NCI-H2196 treated with DMSO at 0.1 percent for 48 hours (cell line): ENCODE results near the gene INF2.
"Not testable (repeated sequence)": the region's sequence is repeated elsewhere in the genome, so short reads cannot be mapped to it uniquely, and the experiment has no call there.

Experiments used
- DNase-seq: peaks from one replicate; lab custom pipeline; 2025; ENCODE audit not compliant: unreplicated experiment; lab: John Stamatoyannopoulos, UW

INF2 gene

DNA sequence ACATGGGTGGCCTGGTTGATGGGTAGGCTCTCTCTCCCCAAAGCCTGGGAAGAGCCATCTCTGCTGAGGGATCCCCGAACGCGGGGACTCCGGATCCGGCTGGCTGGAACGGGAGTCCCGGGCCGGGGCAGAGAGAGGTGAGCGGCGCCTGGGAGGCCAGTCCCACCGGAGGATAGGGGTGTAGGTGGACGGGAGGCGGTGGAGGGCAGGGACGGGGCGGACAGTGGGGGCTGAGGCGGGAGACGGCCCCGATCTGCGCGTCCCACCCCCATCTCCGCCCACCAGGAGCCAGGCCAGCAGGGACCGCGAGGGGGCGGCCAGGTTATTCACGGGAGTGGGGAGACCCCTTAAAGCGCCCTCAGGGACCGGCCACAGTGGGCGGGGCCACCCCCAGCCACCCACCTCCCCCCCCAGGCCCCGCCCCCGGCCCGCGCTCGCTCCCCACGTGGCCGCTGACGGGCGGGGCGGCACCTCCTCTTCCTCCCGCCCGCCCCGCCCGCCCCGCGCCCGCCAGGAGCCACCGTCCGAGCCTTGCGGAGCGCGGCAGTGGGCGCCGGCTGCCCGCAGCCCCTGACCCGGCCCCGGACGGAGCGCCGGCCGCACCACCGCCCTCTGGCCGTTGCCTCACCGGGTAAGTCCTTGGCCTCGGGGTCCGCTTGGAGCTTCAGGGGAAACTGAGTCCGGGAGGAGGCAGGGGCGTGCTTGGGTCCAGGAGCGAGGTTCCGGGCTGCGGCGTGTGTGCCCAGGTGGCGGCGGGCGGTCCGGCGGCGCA is at the start of gene INF2:
Gene INF2 (plus strand): TSS at position 510 of the 772 bp plus-strand sequence. CDS start 11,748 bp downstream, outside the sequence.
- no peak for DNase-seq

GRCh38 chr14:104639885-104640548 is 49.4 kb upstream of the INF2 start:
- peak; percentile 5 for DNase-seq

DNA sequence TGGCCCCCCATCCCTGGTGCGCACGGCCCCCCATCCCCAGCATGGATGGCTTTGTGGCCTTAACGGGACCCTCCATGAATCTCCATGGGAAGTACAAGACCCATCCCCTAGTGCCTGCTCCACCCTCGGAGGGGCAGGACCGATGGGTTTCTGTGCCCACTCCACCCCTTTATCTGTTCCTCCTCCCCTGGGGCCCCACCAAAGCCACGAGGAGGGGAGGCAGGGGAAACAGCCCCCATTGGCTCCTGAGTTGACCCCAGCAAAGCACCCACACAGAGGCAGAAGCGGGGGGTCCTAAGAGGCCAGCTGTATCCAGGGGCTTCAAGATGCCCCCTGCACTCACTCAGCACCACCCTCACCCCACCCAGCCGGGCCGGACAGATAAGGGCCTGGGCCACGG is 48.7 kb upstream of the INF2 start:
- no peak for DNase-seq

DNA sequence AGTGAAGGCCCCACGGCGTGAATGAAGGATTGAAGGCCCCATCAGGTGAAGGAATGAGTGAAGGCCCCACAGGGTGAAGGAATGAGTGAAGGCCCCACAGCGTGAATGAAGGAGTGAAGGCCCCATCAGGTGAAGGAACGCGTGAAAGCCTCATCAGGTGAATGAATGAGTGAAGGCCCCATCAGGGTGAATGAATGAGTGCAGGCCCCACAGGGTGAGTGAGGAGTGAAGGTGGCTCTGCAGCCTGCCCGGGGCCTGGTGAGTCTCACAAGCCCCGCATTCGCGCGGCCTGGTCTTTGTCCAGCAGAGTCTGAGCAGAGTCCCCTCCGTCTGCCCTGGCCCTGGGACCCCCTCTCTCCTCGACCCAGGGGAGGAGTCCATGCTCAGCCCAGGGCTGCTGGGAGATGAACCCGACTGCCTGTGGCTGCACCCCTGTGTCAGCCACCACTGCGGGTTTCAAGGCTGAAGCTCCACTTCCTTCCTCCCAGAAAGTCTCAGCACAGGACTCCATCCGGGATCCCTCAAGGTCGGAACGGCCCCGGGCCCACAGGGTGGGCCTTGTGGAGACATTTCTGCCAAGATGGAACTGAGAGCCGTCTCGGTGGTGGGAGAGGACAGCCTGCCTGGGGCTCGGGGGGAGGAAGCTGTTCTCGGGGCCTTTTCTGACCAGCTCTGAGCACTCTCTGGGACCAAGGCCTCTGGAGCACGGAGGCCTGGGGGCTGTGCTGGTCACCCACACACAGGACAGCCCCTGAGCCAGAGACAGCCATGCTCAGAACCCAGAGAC is 47.5 kb upstream of the INF2 start:
- DNase-seq = no peak

GRCh38 chr14:104642540-104642868 is 46.9 kb upstream of the INF2 start:
- DNase-seq = no peak

- DNase-seq = no peak
Measured at GRCh38 chr14:104643306-104643705, 46.1 kb upstream of the INF2 start.

DNA sequence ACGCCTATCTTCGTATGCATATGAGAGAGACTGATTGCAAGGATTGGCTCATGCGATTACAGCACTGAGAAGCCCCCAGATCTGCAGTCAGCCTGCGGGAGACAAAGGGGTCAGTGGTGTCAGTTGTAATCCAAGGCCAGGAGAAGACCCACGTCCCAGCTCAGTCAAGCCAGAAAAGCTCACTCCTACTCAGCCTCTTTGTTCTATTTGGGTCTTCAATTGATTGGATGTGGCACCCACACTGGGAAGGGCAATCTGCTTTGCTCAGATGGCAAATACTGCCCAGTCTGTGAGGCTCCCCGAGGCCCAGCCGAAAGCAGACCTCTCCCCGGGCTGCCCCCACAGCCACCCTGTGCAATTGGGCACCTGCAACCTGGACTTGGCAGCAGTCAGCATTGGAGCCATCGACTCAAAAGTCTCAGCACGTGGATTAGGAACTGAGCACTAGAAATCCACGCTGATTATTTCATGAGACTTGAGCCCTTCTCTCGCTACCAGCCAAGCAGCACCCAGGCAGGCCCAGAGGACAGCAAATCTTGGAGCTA is 45.3 kb upstream of the INF2 start:
- no peak for DNase-seq

GRCh38 chr14:104644656-104645378 is 44.6 kb upstream of the INF2 start:
- no peak for DNase-seq

DNA sequence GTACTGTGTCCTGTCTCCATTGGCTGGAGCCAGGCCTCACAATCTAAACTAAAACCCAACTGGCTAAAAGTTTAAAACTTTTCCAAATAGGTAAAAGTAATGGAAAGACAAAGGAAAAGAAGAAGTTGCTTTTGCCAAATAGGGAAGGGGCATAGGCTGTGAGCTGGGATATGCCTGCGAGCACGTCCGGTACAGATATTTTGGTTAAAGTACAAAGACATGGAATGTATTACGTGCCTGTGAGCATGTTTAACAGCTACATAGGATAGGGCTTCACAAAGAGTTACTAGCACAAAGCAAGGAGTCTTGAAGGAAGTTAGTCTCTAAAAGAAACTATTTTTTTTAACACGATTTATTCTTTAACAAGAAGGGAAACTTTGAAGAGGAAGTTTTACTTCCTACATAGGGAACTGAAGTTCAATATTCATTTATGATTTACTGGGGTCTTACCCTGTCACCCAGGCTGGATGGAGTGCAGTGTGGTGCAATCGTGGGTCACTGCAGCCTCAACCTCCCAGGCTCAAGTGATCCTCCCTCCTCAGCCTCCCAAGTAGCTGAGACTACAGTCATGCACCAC is 41.9 kb upstream of the INF2 start:
- DNase-seq = no peak

DNA sequence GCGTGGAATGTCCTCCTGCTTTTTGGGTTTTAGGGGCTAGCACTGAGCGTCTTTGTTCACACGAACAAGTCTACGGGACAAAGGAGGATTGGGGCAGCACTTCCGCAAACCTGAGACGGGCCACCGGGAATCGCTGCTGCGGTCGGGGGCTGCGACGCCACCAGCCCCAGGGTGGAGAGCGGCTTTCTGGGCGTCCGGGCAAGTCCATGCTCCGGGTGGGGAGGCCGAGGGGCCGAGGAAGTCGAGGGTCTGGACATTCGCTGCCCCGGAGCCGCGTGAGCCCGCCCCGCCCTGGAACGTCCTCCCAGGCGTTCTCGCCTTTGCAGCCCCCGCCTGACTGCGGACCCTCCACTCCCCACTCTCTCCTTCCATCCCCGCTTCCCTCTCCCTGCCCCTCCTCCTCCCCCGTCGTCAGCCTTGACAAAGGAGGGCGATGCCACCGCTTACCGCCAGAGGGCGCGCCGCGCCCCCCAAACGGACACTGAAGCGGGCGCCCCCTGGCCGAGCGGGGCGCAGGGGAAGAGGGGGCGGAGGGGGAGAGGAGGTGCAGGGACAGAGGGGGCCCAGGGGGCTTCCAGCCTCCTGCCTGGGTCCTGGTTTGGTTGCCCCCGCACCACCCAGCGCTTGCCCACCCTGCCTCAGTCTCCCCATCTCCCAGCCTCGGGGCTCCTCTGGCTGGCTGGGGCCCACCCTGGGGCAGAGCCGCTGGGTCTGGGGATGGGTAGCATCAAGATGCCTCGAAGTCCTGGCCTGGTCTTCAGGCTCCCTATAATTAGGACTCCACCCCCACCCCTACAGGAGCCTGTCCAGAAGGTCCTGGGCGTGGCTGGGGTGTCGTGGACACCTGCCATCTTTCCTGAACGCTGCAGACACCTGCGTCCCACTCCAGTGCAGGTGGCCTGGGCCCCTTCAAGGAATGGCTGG is 39.1 kb upstream of the INF2 start:
- no peak for DNase-seq

GRCh38 chr14:104650981-104651875 is 38.2 kb upstream of the INF2 start:
- no peak for DNase-seq

- DNase-seq = no peak
Measured at GRCh38 chr14:104651876-104652260, 37.5 kb upstream of the INF2 start.

DNA sequence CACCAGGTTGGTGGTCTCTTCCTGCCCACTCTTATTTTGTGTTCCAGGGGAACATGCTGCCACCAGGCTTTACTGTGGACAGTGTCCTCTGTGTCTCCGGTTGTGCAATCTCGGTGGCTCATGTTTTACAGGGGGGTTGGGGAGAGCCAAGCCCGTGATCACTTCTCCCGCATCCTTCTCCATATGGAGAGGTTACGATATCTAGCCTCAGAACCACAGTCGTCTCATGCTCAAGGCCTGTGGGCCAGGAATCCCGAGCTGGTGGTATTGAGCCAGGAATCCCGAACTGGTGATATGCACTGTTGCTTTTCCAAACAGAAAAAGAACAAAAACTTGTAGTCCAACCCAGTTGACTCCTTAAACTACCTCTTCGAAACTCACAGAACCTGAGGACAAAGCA is 37.0 kb upstream of the INF2 start:
- DNase-seq = no peak

- DNase-seq = not testable (repeated sequence)
Measured at GRCh38 chr14:104653130-104653920, 36.1 kb upstream of the INF2 start.

GRCh38 chr14:104654119-104654518 is 35.3 kb upstream of the INF2 start:
- no peak for DNase-seq

DNA sequence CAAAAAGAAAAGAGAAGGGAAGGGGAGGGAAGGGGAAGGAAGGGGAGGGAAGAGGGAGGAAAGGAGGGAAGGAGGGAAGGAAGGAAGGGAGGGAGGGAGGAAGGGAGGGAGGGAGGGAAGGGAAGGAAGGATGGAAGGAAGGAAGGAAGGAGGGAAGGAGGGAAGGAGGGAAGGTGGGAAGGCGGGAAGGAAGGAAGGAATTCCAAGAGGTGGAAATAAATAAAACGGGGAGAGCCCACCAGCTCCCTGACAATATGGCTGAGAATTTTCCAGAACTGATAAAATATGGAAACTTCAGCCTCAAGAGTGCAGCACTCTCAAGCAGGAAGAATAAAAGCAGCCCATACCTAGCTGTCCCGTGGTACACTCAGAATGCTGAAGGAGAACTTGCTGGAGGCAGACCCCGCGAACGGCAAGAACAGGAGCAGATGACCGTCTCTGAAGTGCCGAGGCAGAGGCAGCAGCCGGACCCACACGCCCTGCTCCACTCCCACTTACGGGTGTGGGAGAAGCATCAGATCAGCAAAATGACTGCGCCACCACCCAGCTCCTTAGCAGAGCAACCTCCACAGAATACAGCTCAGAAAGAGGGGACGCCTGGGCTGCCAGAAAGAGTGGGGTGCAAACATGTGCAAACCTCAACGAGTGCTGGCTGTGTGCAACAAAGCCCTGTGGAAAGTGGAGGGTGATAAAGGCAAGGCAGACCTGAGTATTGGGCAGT is 34.1 kb upstream of the INF2 start:
- DNase-seq = no peak

DNA sequence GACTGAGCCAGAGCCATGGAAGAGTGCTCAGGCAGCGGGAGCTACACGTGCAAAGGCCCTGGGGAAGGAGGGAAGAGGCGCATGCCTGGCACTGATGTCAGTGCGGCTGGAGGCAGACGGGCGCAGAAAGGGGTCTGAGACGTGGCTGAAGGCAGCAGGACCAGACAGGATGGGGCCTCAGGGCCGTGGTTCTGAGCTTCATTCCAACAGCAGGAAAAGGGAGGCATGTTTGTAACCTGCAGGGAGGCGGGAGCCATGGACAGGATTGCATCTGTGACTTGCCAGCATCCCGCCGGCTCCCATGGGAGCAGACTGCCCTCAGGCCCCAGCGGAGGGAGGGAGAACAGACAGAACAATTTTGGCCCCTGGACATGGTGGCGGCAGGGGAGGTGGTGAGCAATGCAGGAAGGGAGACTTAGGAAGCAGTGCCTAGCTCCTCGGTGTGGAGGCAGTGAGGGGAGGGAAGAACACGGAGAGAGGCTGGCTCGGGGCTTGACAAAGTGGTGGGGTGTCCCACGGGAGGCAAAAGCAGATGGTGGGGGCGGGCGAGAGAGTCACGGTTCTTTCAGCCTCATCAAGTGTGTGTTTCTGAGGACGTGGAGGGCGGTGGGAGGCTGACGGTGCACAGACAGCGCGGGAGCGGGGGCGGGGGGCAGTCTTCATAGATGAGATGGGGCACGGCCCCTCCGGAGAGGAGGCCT is 33.3 kb upstream of the INF2 start:
- DNase-seq = no peak
